ENCODE data around the gene TRMT1.

The TRMT1 gene

DNA sequence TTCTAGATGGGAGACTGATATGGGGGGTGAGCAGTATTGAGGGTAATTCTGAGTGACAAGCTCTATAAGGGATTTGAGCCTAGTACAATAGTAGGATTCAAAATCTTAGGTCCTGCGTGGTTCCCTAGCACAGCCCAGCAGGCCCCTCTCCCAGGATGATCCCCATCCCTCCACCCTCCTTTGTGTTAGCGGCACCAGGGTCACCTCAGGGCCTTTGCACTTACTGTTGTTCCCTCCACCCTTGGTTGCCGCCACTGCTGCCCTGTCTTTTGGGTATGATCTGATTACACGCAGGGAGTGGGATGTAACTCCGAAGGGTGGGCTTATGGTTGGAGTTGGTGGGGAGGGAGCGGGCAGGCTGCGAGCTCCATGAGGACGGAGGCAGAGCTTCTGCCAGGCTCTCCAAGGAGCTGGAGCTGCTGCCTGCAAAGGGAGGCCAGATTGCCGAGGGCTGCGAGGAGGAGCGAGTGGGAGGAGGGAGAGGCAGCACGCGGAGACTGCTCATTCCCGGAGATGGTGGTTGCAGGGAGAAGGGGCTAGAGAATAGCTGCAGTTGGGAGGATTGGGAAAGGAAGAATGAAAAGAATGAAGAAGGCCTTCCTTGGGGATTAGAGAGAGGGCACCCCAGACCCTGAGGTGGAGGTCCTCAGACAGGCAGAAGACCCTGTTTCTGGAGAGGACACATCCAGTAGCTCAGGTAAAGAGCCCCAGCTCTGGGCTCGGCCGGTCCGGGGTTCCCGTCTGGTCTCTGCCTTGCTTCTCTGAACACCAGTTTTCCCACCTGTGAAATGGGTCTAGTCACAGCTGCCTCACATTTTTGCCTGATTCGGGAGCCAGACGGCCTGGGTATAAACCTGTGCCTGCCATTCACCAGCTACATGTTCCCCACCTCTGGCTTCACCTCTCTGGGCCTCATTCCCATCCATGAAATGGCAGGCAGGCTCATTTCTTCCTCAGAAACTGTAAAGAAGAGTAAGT lies 6.7 kb upstream of the TRMT1 start:
- no peak for DNase-seq (ENCODE audit: low spot score)

- no peak for DNase-seq (ENCODE audit: low spot score)
Observed at GRCh38 chr19:13122275-13122878, 5.8 kb upstream of the TRMT1 start.

DNA sequence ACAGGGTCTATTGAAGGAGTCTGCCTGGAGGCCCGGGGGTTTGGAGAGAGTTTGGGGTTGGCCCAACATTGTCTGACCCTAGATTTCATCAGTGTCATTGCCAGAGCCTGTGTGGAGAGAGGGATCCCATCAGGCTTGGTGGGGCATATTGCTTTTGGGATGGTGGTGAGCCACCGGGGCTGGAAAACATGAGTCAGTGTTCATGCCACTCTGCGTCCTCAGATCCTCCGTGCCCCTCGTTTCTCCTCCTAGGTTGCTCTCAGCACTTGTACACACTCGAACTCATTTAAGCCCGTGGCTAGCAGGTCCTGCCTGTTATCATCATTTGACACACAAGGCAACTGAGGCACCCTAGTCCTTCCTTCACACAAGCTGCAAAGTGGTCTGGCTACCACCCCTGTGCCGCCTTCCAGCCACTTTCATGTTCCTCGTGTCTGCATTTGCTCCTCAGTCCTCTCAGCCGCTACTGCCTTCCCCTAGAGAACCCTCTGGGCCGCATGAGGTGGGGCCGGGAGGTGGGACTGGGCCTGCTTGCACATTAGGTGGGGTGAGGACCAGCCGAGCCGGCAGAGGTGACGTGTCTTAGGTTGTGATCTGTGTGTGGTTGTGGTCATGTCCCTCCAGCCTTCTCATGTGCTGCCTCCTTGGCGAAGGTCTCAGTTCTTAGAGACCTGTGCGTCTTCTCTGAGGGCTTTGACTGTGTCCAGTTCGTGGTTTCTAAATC lies 5.2 kb upstream of the TRMT1 start:
- no peak for DNase-seq (ENCODE audit: low spot score)

DNA sequence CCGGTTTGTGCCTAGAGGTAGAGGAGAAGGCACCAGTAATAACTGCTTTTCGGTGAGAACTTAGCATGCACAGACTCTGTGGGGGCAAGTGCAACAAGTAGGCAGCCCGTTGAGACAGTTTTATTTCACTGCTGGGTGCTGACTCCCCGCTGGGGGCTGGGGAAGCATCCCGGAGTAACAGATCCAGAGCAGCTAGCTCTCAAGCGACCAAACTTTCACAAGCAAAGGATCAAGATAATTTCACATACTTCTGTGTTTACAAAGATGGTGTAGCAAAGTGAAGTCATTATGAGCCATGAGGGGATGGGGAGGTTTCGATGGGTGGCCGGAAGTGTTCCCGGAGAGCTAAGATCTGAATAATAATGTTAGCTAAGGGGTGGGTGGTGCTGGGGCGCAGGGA lies 4.3 kb upstream of the TRMT1 start:
- DNase-seq (ENCODE audit: low spot score): no peak

GRCh38 chr19:13120031-13120430 lies 3.5 kb upstream of the TRMT1 start:
- no peak for DNase-seq (ENCODE audit: low spot score)

- DNase-seq (ENCODE audit: low spot score): no peak
Observed at GRCh38 chr19:13119627-13120026, 3.1 kb upstream of the TRMT1 start.

DNA sequence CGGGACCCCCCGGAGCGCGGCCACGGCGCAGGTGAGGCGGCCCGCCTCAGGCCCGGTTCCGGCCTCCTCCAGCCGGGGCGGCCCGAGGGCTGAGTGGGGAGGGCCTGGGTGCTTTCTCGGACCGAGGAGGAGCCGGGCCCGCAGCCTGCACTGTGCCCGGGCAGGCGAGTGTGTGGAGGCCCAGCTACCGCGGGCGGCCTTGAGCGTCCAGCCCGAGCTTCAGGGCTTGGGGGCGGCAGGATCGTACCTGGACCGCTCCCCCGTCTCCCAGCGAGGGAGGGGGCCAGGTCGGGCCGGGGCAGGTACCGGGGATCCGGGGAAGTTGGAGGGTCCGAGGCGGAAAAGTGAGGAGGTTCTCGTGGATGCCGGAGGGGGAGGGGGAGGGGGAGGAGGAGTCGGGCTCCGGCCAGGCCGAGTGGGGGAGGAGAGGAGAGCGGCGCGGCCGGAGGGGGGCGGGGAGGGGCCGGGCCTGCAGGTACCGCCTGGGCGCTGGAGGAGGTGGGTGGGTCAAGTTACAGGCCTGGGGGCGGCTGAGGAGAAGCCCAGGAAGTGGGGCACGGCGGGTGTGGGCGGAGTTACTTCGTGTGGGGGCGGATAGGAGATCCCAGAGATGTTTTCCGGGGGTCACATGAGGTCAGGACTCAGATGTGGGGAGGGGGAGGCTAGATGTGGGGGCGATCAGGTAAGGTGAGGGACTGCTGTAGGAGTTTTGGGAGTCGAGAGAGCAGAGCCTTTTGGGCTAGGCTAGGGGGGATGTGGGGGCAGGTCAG lies 2.1 kb upstream of the TRMT1 start:
- peak; percentile 37 for DNase-seq (ENCODE audit: low spot score)

DNA sequence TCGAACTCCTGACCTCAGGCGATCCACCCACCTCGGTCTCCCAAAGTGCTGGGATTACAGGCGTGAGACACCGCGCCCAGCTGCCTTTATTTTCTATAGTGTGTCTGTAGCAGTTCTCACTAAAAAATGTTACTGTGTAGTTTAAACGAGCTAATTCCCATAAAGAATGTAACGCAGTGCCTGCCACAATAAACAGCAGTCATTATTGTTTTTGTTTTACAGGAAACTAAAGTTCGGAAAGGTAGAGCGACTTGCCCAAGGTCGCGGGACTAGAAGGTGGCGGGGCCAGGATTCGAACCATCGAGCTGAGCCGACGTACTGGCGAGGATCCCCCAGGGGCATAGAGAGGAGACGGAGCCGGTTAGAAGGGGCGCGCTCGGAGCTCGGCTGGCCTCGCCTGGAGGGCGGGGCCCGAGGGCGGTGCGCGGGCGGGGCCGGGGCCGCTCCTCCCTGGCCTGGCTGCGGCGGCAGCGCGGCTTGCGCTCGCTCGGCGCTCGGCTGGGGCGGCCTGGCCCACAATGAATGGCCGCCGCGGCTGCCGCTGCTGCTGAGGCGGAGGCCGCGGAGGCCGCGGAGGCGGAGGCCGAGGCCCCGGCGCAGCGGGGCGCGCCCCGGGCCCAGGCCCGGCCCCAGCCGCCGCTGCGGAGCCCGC lies 1.4 kb upstream of the TRMT1 start, which contains the start of gene NACC1:
Gene NACC1 (plus strand): TSS at position 493 of the 652 bp plus-strand sequence. CDS start 16,944 bp downstream, outside the sequence.
- peak; percentile 88 for DNase-seq (ENCODE audit: low spot score)

- DNase-seq (ENCODE audit: low spot score): peak; percentile 29
Observed at GRCh38 chr19:13117176-13117771, 734 bp upstream of the TRMT1 start.

DNA sequence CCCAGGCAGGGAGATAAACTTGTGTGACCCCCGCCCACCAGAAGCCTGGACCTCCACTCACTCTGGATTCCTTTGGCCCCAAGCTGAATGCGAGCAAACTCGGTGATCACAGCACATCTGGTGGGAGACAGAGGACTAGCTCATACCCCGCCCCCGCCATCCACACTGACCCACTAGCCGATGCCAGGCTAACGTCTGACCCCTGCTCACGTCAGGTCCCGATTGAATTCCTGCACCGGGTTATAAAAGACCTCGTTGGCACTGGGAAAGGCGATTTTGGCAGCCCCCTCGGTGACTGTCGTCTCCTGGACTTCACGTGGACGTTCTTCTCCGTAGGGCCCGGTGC lies 631 bp downstream of the TRMT1 start:
- no peak for DNase-seq (ENCODE audit: low spot score)

- DNase-seq (ENCODE audit: low spot score): no peak
Observed at GRCh38 chr19:13112555-13112954, 4.0 kb downstream of the TRMT1 start.

- no peak for DNase-seq (ENCODE audit: low spot score)
Observed at GRCh38 chr19:13110099-13110610, 6.4 kb downstream of the TRMT1 start.

GRCh38 chr19:13109361-13110098 lies 7.0 kb downstream of the TRMT1 start:
- no peak for DNase-seq (ENCODE audit: low spot score)

- no peak for DNase-seq (ENCODE audit: low spot score)
Observed at GRCh38 chr19:13104848-13105711, 11.5 kb downstream of the TRMT1 start.

GRCh38 chr19:13104360-13104847 lies 12.1 kb downstream of the TRMT1 start:
- peak; percentile 45 for DNase-seq (ENCODE audit: low spot score)

- no peak for DNase-seq (ENCODE audit: low spot score)
Observed at GRCh38 chr19:13103581-13104359, 12.8 kb downstream of the TRMT1 start.

DNA sequence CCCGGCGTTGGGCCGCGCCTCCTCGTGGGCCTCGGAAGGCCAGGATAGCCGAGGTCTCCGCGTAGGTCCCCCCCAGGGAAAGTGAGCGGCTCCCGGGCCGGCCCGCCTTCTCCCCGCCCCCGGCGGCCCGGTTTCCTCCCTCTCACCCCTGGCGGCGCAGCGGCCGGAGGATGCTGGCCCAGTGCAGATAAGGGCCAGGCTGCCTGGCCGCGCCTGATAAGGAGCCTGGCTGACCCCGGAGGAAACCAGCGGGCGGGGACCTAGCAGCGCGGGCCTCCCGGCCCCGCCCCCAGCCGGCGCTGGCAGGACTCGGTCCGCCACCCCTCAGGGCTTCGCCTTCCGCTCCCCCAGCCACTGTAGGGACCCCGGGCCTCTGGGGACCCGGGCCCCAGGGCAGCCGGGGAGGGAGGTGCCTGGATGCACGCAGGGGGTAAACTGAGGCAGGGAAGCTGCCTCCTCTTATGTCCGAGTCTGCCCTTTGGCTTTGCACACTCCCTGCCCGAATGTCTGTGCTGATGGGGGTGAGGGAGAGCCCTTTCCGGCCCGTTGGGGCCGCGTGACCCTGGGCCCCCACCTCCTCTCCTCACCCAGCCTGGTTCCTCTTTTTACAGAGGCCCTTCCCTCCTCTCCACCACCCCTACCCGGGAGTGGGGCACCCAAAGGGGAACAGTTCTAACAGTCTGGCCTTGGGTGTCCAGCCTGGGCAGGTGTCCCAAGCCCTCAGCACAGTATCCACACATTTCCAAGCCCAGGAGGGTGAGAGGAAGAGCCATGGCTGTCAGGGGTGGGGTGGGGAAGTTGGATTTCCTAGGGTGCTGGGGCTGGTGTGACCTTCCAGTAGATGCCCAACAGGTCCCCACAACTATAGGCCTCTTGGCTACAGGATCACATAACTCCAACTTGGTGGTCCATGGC lies 13.6 kb downstream of the TRMT1 start, which contains the start of gene LYL1:
Gene LYL1 (minus strand): TSS at position 193 of the 915 bp plus-strand sequence. CDS start 1,687 bp downstream, outside the sequence.
- no peak for DNase-seq (ENCODE audit: low spot score)

Measured in cerebellar cortex (tissue), 1 donor.